H1 (cell line): Measurements from ENCODE around the gene FGF3. TPM values are rescaled to one million over a fixed set of nuclear protein-coding genes. Genes with fewer than 3 reads are reported as not detected.

Experiments used
- CTCF ChIA-PET: fragments of 300-600 bp; sonication (Branson Sonifier 250); formaldehyde crosslinking; loops from one replicate; lab custom pipeline; 2021; ENCODE audit not compliant: partially characterized antibody; lab: Charles Lee
- POLR2A ChIA-PET: fragments of 300-600 bp; sonication (Branson Sonifier 250); formaldehyde crosslinking; loops from one replicate; lab custom pipeline; 2021; ENCODE audit warnings: inconsistent platforms; ENCODE audit not compliant: partially characterized antibody; lab: Charles Lee
- DNase-seq, 2 experiments: peaks; one replicate each; pipeline versions ENCODE4 v3.0.0 to v3.0.0-alpha.2; 2010 to 2022; ENCODE audit warnings: low spot score in 2 of 2, low read depth in 1 of 2, mixed read lengths in 1 of 2
- FAIRE-seq: peaks from 2 replicates; lab custom pipeline; 2011; peaks lifted over from hg19 to GRCh38; lab: Jason Lieb, UNC
- H2AFZ ChIP-seq: 2 replicates; pipeline ENCODE4 v1.8.1; 2012; ENCODE audit warnings: low read length, inconsistent platforms
- H2AK5ac ChIP-seq: 2 replicates; pipeline ENCODE4 v1.6.1; 2013; ENCODE audit warnings: low read depth, low read length
- H2BK120ac ChIP-seq: replicated peaks from 2 replicates; pipeline ENCODE3; 2013; ENCODE audit warnings: low read depth, low read length, inconsistent platforms
- H2BK12ac ChIP-seq: 2 replicates; pipeline ENCODE4 v1.6.1; 2013; ENCODE audit warnings: low read depth, low read length
- H2BK15ac ChIP-seq: 2 replicates; pipeline ENCODE4 v1.6.1; 2013; ENCODE audit warnings: low read length
- H2BK20ac ChIP-seq: 2 replicates; pipeline ENCODE4 v1.6.1; 2013; ENCODE audit warnings: low read length
- H2BK5ac ChIP-seq: 2 replicates; pipeline ENCODE4 v1.6.1; 2013; ENCODE audit warnings: low read depth, low read length
- H3K14ac ChIP-seq: 2 replicates; pipeline ENCODE4 v1.6.1; 2013; ENCODE audit warnings: inconsistent platforms; ENCODE audit not compliant: insufficient read length
- H3K18ac ChIP-seq: 2 replicates; pipeline ENCODE4 v1.6.1; 2013; ENCODE audit warnings: low read length; ENCODE audit errors: extremely low read depth
- H3K23ac ChIP-seq: 2 replicates; pipeline ENCODE4 v1.6.1; 2013; ENCODE audit warnings: inconsistent platforms; ENCODE audit not compliant: insufficient read length
- H3K23me2 ChIP-seq: 2 replicates; pipeline ENCODE4 v1.6.1; 2013; ENCODE audit warnings: low read depth, low read length
- H3K27ac ChIP-seq: 2 replicates; pipeline ENCODE4 v1.6.1; 2011; ENCODE audit warnings: low read depth, low read length, inconsistent platforms
- H3K27me3 ChIP-seq, 4 experiments: replicated peaks in 1 of 4; 1 replicate in 1 of 4; 2 replicates in 3 of 4; pipeline versions ENCODE4 v1.6.1 to v1.8.1; 2011 to 2013; ENCODE audit warnings: low read length in 3 of 4, mild to moderate bottlenecking in 3 of 4, inconsistent platforms in 2 of 4, mixed read lengths in 2 of 4, moderate library complexity in 1 of 4; ENCODE audit not compliant: control insufficient read depth in 3 of 4, insufficient read depth in 3 of 4; ENCODE audit errors: extremely low read depth in 1 of 4
- H3K36me3 ChIP-seq, 4 experiments: 2 replicates each; pipeline versions ENCODE4 v1.6.1 to v1.8.1; 2011 to 2013; ENCODE audit warnings: mild to moderate bottlenecking in 4 of 4, low read length in 3 of 4, moderate library complexity in 2 of 4, control low read depth in 1 of 4, inconsistent platforms in 1 of 4; ENCODE audit not compliant: insufficient read depth in 4 of 4, control insufficient read depth in 2 of 4
- H3K4ac ChIP-seq: replicated peaks from 2 replicates; pipeline ENCODE3; 2013; ENCODE audit warnings: low read length, low read depth, mixed read lengths, inconsistent platforms; ENCODE audit not compliant: insufficient read length
- H3K4me1 ChIP-seq, 4 experiments: replicated peaks in 1 of 4; 1 replicate in 1 of 4; 2 replicates in 3 of 4; pipeline versions ENCODE4 v1.6.1 to v1.8.1; 2011 to 2013; ENCODE audit warnings: low read length in 3 of 4, inconsistent platforms in 2 of 4, mixed read lengths in 1 of 4; ENCODE audit not compliant: insufficient read depth in 4 of 4, control insufficient read depth in 3 of 4
- H3K4me2 ChIP-seq, 2 experiments: 2 replicates each; pipeline versions ENCODE4 v1.6.1 to v1.8.1; 2011 to 2013; ENCODE audit warnings: low read depth in 2 of 2, low read length in 2 of 2, control low read depth in 1 of 2, inconsistent platforms in 1 of 2, mild to moderate bottlenecking in 1 of 2; ENCODE audit not compliant: insufficient read depth in 1 of 2
- H3K4me3 ChIP-seq, 4 experiments: fragments of 200-600, 300-600 bp in 1 of 4; sonication (generic), shearing (Covaris generic), sonication (Bioruptor Twin) in 1 of 4; 2 replicates each; pipeline versions ENCODE4 v1.5.1 to v1.8.1; 2011 to 2016; ENCODE audit warnings: low read length in 4 of 4, low read depth in 3 of 4, control low read depth in 2 of 4, inconsistent platforms in 2 of 4, mild to moderate bottlenecking in 2 of 4, mixed read lengths in 1 of 4, moderate library complexity in 1 of 4; ENCODE audit not compliant: insufficient read depth in 2 of 4; ENCODE audit errors: extremely low read depth in 1 of 4
- H3K56ac ChIP-seq: replicated peaks from 2 replicates; pipeline ENCODE3; 2013; ENCODE audit warnings: low read depth, mild to moderate bottlenecking, mixed read lengths, low read length, inconsistent platforms; ENCODE audit not compliant: insufficient read length
- H3K79me1 ChIP-seq: 2 replicates; pipeline ENCODE4 v1.6.1; 2013; ENCODE audit warnings: low read depth, low read length, control low read depth
- H3K79me2 ChIP-seq, 2 experiments: 2 replicates each; pipeline versions ENCODE4 v1.6.1 to v1.8.1; 2012 to 2013; ENCODE audit warnings: low read length in 2 of 2, mild to moderate bottlenecking in 2 of 2, inconsistent platforms in 1 of 2; ENCODE audit not compliant: insufficient read depth in 2 of 2, control insufficient read depth in 1 of 2
- H3K9ac ChIP-seq, 4 experiments: replicated peaks in 1 of 4; 1 replicate in 1 of 4; 2 replicates in 3 of 4; pipeline versions ENCODE4 v1.6.1 to v1.8.1; 2011 to 2013; ENCODE audit warnings: low read depth in 3 of 4, low read length in 3 of 4, control low read depth in 2 of 4, mild to moderate bottlenecking in 2 of 4, moderate library complexity in 2 of 4, inconsistent platforms in 1 of 4; ENCODE audit errors: extremely low read depth in 1 of 4
- H3K9me3 ChIP-seq, 2 experiments: 2 replicates each; pipeline versions ENCODE4 v1.6.1 to v1.8.1; 2012 to 2013; ENCODE audit warnings: mild to moderate bottlenecking in 2 of 2, moderate library complexity in 2 of 2, control low read depth in 1 of 2, inconsistent platforms in 1 of 2, low read depth in 1 of 2, low read length in 1 of 2, mixed read lengths in 1 of 2; ENCODE audit not compliant: insufficient read depth in 2 of 2
- H4K20me1 ChIP-seq, 2 experiments: replicated peaks in 1 of 2; 2 replicates each; pipeline versions ENCODE3 to v1.8.1; 2011 to 2013; ENCODE audit warnings: inconsistent platforms in 2 of 2, low read length in 2 of 2, mild to moderate bottlenecking in 1 of 2; ENCODE audit not compliant: insufficient read depth in 2 of 2, control insufficient read depth in 1 of 2
- H4K5ac ChIP-seq: 2 replicates; pipeline ENCODE4 v1.6.1; 2013; ENCODE audit warnings: low read length, low read depth, mixed read lengths, inconsistent platforms; ENCODE audit not compliant: insufficient read length
- H4K8ac ChIP-seq: 2 replicates; pipeline ENCODE4 v1.8.0; 2013; ENCODE audit warnings: mild to moderate bottlenecking, moderate library complexity, low read length, inconsistent platforms; ENCODE audit not compliant: insufficient read depth; ENCODE audit errors: extremely low read depth
- H4K91ac ChIP-seq: replicated peaks from 2 replicates; pipeline ENCODE3; 2013; ENCODE audit warnings: low read length, mixed read lengths, inconsistent platforms; ENCODE audit not compliant: insufficient read length
- ASH2L ChIP-seq: fragments of 200-600, 300-600 bp; sonication (generic); IDR thresholded peaks from one replicate; pipeline ENCODE4 v1.7.1; 2017; ENCODE audit warnings: low read length
- CHD1 ChIP-seq: IDR thresholded peaks from 2 replicates; pipeline ENCODE4 v1.6.1; 2012; ENCODE audit warnings: low read depth, low read length, improper control_type of control experiment
- CTBP2 ChIP-seq: IDR thresholded peaks from 2 replicates; pipeline ENCODE4 v1.7.0; 2011; ENCODE audit warnings: borderline replicate concordance, mild to moderate bottlenecking, moderate library complexity, mixed read lengths, low read length; ENCODE audit not compliant: insufficient read depth, insufficient read length
- EGR1 ChIP-seq: IDR thresholded peaks from 2 replicates; pipeline ENCODE4 v1.6.1; 2011; ENCODE audit warnings: low read depth, low read length, borderline replicate concordance
- KDM4A ChIP-seq: IDR thresholded peaks from one replicate; pipeline ENCODE4 v1.7.1; 2012; ENCODE audit warnings: low read depth, mild to moderate bottlenecking, moderate library complexity, low read length, inconsistent platforms; ENCODE audit not compliant: severe bottlenecking
- PHF8 ChIP-seq: fragments of 200-600 bp; sonication (generic); conservative IDR thresholded peaks from 2 replicates; pipeline ENCODE4 v1.7.1; 2012; ENCODE audit warnings: low read depth, mild to moderate bottlenecking, inconsistent platforms, low read length, moderate library complexity
- RFX5 ChIP-seq: IDR thresholded peaks from 2 replicates; pipeline ENCODE4 v1.6.1; 2011; ENCODE audit warnings: low read depth, low read length, improper control_type of control experiment, borderline replicate concordance
- RNF2 ChIP-seq: fragments of 200-900, 300-1000 bp; sonication (generic); IDR thresholded peaks from 2 replicates; pipeline ENCODE4 v1.7.1; 2016; ENCODE audit warnings: borderline replicate concordance, low read depth, mild to moderate bottlenecking, antibody characterized with exemption, low read length; ENCODE audit not compliant: poor library complexity, severe bottlenecking; ENCODE audit errors: missing control alignments
- SP2 ChIP-seq: IDR thresholded peaks from 2 replicates; pipeline ENCODE4 v1.6.1; 2012; ENCODE audit warnings: mild to moderate bottlenecking, low read length, inconsistent platforms
- SRF ChIP-seq: IDR thresholded peaks from 2 replicates; pipeline ENCODE4 v1.6.1; 2011; ENCODE audit warnings: mild to moderate bottlenecking, low read depth, low read length, moderate library complexity
- TCF12 ChIP-seq: IDR thresholded peaks from 2 replicates; pipeline ENCODE4 v1.6.1; 2011; ENCODE audit warnings: low read depth, mild to moderate bottlenecking, low read length
- WGBS, 2 experiments: shearing (Covaris generic) in 1 of 2; methylation state at CpG; one replicate each; pipeline versions ENCODE4 v1.1.6 to v1.1.7; 2013 to 2015; ENCODE audit warnings: low lambda C conversion rate in 2 of 2, mixed read lengths in 2 of 2, inconsistent platforms in 1 of 2, low coverage in 1 of 2, missing lambda C conversion rate in 1 of 2; ENCODE audit not compliant: insufficient replicate concordance in 2 of 2, insufficient coverage in 1 of 2, insufficient read length in 1 of 2; ENCODE audit errors: extremely low coverage in 1 of 2, missing lambda C conversion rate in 1 of 2; 5-methylcytosine and 5-hydroxymethylcytosine counted together
- polyA plus RNA-seq, 7 experiments: library from polyadenylated mRNA; depleted of rRNA in 3 of 7; stranded (reverse) in 5 of 7; unstranded in 2 of 7; fragments of >200 nt in 5 of 7; fragments of 200-250 nt in 2 of 7; gene quantifications; 1 replicate in 5 of 7; 2 replicates in 1 of 7; 4 replicates in 1 of 7; pipeline versions ENCODE4 v1.2.1 to v1.2.3, GENCODE V29; 2011 to 2013; ENCODE audit warnings: missing spikeins in 2 of 7, mixed read lengths in 2 of 7
- total RNA-seq: library from RNA; stranded (reverse); fragmentation: NEBNext Ultra II Directional; extraction: Animal tissue kit (Norgen Biotek cat#: 25700); gene quantifications from 2 replicates; pipeline ENCODE4 v1.2.1, GENCODE V29; 2021
- TF ChIP-seq, protein P1 (sequence below): IDR thresholded peaks from 2 replicates; pipeline ENCODE4 v1.6.1; 2011; ENCODE audit warnings: low read depth, mild to moderate bottlenecking, low read length; ENCODE audit not compliant: insufficient read depth

FGF3 gene
- total and polyA plus RNA-seq, 2 of the 8 experiments (the other 6 are each of a cell fraction or from before 2014, with no cell fraction given) = not detected

DNA sequence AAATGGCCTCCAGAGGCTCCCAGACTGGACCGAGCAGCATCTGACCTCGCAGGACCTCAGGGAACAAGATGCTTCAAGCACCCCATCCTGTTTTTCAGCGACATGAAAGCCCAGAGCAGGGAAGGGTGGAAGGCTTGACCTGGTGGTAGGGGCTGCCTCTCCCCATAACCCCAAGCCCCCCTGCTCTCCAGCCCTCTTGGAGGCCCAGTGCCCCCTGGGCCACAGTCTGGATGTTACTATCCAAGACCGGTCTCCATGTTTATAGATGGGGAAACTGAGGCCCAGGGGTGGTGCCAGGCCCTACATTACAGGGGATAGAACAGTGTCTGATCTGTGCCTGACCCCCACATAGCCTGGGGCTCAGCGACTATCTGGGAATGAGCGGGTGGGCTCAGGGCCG is 7.0 kb downstream of the FGF3 start:
- Histone ChIP-seq H2BK120ac (no peak overlapping the region), H4K8ac (no peak overlapping the region), H2BK12ac (no peak overlapping the region), H2AK5ac (no peak overlapping the region), H3K79me2 (no peaks in the 10 kb centered on the region), H4K20me1 (peaks cover 0 to 4% of the 10 kb centered on the region in 2 experiments), H3K23me2 (peaks cover 19% of the 10 kb centered on the region; the same call in 1 of the 2 replicates), H2BK20ac (no peak overlapping the region), H2BK15ac (no peak overlapping the region), H2AFZ (no peak overlapping the region), H3K4ac (no peak overlapping the region), H3K4me3 (no peak overlapping the region), H3K9ac (no peak overlapping the region), H3K9me3 (no peaks in the 10 kb centered on the region), H3K14ac (no peak overlapping the region), H3K79me1 (no peaks in the 10 kb centered on the region; the same call in 1 of the 2 replicates), H3K18ac (no peak overlapping the region), H3K36me3 (no peaks in the 10 kb centered on the region), H3K23ac (no peak overlapping the region), H3K27me3 (peaks cover 20 to 37% (median 31%) of the 10 kb centered on the region in 4 experiments), H3K56ac (no peak overlapping the region), H3K27ac (no peak overlapping the region), H3K4me1 (peaks cover 0 to 17% (median 6%) of the 10 kb centered on the region in 4 experiments; a peak in 6 of 7 replicates), H4K91ac (no peak overlapping the region), H4K5ac (no peak overlapping the region), H3K4me2 (no peak overlapping the region), H2BK5ac (no peak overlapping the region)
- POLR2A ChIA-PET = no interaction called here
- no peak for DNase-seq
- FAIRE-seq = no peak
- no peak for TF ChIP-seq EGR1
- TF ChIP-seq RFX5 = no peak
- no peak for TF ChIP-seq CHD1
- TF ChIP-seq SP2 = no peak
- TF ChIP-seq PHF8 = no peak
- no peak for TF ChIP-seq SRF
- no peak for TF ChIP-seq CTBP2
- TF ChIP-seq RNF2 = no peak
- TF ChIP-seq, protein P1, sequence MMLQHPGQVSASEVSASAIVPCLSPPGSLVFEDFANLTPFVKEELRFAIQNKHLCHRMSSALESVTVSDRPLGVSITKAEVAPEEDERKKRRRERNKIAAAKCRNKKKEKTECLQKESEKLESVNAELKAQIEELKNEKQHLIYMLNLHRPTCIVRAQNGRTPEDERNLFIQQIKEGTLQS = no peak
- no peak for TF ChIP-seq TCF12
- TF ChIP-seq ASH2L = no peak
- no peak for TF ChIP-seq KDM4A
- CTCF ChIA-PET = interaction anchor here (1.0 to 1.6 kb wide), 8 partner anchors 8 to 129 kb away, joined by 3 to 6 read pairs (median 3); no protein-coding TSS in a partner anchor
- WGBS, 2 experiments = 90% methylated on average over 7 of the region's 7 CpGs; no CpG with 5 or more reads in 1 of the 2 experiments
